HL-60 (cell line): ENCODE measurements around the gene MOB3A.

ENCODE experiments used
- DNase-seq, 2 experiments: peaks; one replicate each; pipeline ENCODE4 v3.0.0-alpha.2; 2010 to 2020; ENCODE audit warnings: low read depth in 1 of 2, low spot score in 1 of 2
- H3K27ac ChIP-seq: fragments of 250-450 bp; sonication (Bioruptor Pico); replicated peaks from 2 replicates; pipeline ENCODE4 v1.5.1; 2020; ENCODE audit warnings: mild to moderate bottlenecking, moderate library complexity
- H3K27me3 ChIP-seq: fragments of 250-450 bp; sonication (Bioruptor Pico); 2 replicates; pipeline ENCODE4 v1.5.1; 2021; ENCODE audit warnings: mild to moderate bottlenecking, moderate library complexity; ENCODE audit not compliant: insufficient read depth, poor library complexity, severe bottlenecking
- H3K4me3 ChIP-seq: replicated peaks from 2 replicates; pipeline ENCODE4 v1.5.1; 2011; ENCODE audit warnings: mild to moderate bottlenecking, control low read depth, low read length; ENCODE audit not compliant: insufficient read depth
- CTCF ChIP-seq: IDR thresholded peaks from one replicate; pipeline ENCODE4 v1.5.1; 2011; ENCODE audit warnings: low read length, control low read depth, inconsistent platforms; ENCODE audit not compliant: insufficient read depth
- GABPA ChIP-seq: IDR thresholded peaks from 2 replicates; pipeline ENCODE4 v1.6.1; 2012; ENCODE audit warnings: low read depth
- POLR2AphosphoS5 ChIP-seq: IDR thresholded peaks from 2 replicates; pipeline ENCODE4 v1.6.1; 2012; ENCODE audit warnings: low read depth
- REST ChIP-seq: IDR thresholded peaks from 2 replicates; pipeline ENCODE4 v1.6.1; 2012; ENCODE audit warnings: low read depth; ENCODE audit not compliant: insufficient replicate concordance
- SPI1 ChIP-seq: IDR thresholded peaks from 2 replicates; pipeline ENCODE4 v1.6.1; 2012; ENCODE audit warnings: low read depth, mild to moderate bottlenecking, borderline replicate concordance

MOB3A gene

GRCh38 chr19:2111425-2111824 is 15.3 kb upstream of the MOB3A start:
- Histone ChIP-seq H3K4me3 (no peak overlapping the region), H3K27ac (no peak overlapping the region), H3K27me3 (no peaks in the 10 kb centered on the region)
- DNase-seq = no peak
- TF ChIP-seq CTCF = no peak
- no peak for TF ChIP-seq SPI1
- TF ChIP-seq REST = no peak
- TF ChIP-seq POLR2AphosphoS5 = no peak

- DNase-seq = no peak
- no peaks in the 10 kb centered on the region for H3K27me3 ChIP-seq
- TF ChIP-seq GABPA = no peak
- TF ChIP-seq REST = no peak
- no peak for TF ChIP-seq SPI1
- no peak for TF ChIP-seq CTCF
- TF ChIP-seq POLR2AphosphoS5 = no peak
These were observed 14.7 kb upstream of the MOB3A start for GRCh38 chr19:2110822-2111221.

GRCh38 chr19:2109046-2109864 is 13.1 kb upstream of the MOB3A start:
- DNase-seq = no peak
- H3K27me3 ChIP-seq = no peaks in the 10 kb centered on the region
- H3K27ac ChIP-seq = no peak overlapping the region
- TF ChIP-seq CTCF (no peak), POLR2AphosphoS5 (0 out of 2 replicates have a peak, but pooled peaks have one; percentile 6)
- H3K4me3 ChIP-seq = no peak overlapping the region

More at GRCh38 chr19:2110822-2111221, 14.7 kb upstream of the MOB3A start:
- no peak overlapping the region for H3K4me3 ChIP-seq
- H3K27ac ChIP-seq = no peak overlapping the region
